Activated CD4-positive, alpha-beta T cell treated with anti-CD3 and anti-CD28 coated beads, Interleukin-2, Interleukin-6, amounts not matched to agents 100 ng/mL and 50 ng/mL, durations not matched to agents 16 hours and 8 hours (primary cell): Measurements from ENCODE around the gene PIAS2.
"Not testable (repeated sequence)": the region's sequence is repeated elsewhere in the genome, so short reads cannot be mapped to it uniquely, and the experiment has no call there.

Experiments
- DNase-seq: peaks from one replicate; pipeline ENCODE4 v3.0.0-alpha.2; 2020

PIAS2 gene

GRCh38 chr18:46917108-46917802 lies at the start of gene PIAS2, which contains the start of gene KATNAL2:
PIAS2 (minus strand) TSS chr18:46917507; CDS start chr18:46917345, 162 bp downstream.
KATNAL2 (plus strand) TSS chr18:46917602; CDS start chr18:46946873, 29,271 bp downstream.
- peak; percentile 87 for DNase-seq

DNA sequence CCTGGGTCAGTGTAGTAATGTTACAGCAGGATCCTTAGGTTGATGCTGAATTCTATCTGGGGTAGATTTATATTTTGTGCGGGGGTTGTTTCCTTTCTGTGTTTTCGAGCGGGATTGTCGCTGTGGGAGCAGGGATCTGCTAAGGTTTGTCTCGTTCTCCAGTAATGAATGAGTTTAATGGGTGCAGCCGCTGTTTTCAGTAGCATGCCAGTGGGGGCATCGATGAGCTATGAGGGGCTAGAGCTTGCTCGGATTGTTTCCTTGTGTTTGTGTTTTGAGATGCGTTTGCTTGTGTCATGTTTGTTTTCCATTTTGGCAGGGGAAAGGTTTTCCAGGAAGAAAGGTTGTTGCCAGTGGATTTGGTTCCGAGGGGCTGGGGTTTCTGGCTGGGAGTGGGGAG lies 49.0 kb upstream of the PIAS2 start:
- DNase-seq: not testable (repeated sequence)

DNA sequence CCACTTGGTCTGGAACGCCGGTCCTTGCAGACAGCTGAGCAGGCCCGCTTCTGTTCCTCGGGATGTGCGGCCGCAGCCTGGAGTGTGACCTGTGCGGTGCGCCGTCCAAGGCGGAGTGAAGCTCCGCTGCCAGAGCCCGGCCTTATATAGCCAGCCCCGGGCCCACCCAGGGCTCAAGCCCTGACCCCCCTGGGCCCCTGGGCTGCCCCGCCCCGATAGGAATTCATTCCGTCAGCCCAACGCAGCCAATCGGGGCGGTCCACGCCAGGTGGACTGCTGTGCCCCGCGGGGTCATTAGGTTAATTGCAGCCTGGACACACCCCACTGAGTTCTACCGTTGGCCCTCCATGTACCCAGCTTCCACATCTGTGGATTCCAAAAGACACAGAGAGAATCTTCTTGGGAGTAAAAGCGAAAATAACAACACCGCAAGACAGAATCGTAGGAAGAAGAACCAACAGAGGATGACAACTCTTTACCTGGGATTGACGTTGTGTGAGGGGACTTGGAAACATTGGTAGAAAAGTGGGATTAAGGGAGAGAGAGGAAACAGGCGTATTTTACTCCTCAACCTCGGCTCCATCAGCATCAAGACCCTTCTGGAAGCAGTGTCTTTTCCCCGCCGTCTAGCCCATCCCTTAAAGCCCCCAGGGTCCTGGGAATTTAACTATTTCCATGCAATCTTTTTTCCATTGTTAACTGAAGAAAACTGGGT lies 47.4 kb upstream of the PIAS2 start:
- not testable (repeated sequence) for DNase-seq

DNA sequence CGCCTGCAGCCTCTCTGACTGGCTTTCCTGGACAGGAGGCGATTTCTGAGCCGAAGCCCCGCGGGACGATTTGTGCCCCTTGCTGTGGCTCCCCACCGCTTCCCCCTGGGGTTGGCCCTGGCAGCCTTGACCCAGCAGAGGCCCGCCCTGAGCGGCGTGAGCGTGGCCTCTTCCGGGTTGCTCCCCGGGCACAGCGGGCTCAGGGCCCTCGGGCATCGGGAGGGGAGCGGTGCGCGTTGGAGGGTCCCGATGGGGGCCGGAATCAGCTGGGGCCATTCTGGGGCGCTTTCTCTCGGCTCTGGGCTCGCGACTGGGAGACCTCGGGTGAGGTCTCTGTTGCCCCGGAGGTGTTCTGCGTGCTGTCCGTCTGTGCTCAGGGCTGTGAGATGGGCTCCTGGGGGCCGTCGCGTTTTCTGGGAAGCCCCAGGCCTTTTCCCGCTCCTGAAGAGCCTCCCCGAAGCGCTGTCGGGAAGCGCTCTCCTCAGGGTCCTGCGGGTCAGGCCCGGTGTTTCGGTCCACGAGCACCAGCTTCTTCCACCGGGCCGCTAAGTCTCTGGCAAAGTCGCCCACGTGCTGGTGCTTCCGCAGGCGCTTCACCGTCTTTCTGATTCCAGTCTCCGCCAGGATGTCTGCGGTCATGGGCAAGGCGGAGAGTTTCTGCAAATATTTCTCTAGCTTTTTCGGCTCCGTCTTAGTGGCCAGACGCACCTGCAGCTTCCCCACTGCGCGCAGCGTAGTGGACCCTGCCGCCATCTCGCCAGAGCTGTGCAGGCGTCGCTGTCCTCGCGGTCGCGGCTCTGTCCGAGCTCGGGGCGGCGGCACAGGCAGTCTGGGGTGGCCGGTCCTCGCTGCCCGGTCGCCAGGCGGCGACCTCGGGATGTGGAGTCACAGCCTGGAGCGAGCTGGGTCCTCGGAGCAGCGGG lies 46.6 kb upstream of the PIAS2 start:
- DNase-seq: not testable (repeated sequence)

DNA sequence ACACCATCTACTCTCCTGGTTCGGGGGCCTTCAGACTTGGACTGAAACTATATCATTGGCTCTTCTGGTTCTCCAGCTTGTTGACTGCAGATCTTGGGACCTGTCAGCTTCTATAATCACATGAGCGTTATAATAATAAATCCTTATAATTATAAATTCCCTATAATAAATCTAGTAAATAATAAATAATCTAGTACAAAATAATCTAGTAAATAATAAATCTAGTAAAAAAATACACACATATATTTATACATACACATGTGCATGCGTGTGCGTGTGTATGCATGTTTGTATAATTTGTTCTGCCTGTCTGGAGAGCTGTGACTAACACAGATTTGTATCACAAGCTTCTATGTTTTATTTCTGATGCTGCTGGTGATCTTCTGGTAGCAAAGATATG lies 40.9 kb upstream of the PIAS2 start:
- no peak for DNase-seq

DNA sequence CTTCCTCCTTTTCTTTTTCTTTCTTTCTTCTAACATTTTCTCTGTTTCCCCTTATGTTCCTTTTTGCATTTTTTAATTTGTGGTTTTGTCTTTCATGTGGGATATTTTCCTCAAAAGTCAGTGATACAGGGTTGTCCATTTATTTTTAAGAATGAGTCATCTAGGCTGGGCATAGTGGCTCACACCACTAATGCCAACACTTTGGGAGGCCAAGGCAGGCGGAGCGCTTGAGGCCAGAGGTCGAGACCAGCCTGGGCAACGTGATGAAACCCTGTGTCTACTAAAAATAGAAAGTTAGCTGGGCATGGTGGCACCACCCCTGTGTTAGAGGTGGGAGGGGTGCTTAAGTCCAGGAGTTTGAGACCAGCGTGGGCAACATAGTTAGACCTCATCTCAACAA lies 35.9 kb upstream of the PIAS2 start:
- DNase-seq: no peak

- DNase-seq: peak; percentile 11
Observed at GRCh38 chr18:46950064-46950656, 32.9 kb upstream of the PIAS2 start.

GRCh38 chr18:46946656-46947282 lies 29.5 kb upstream of the PIAS2 start:
- peak; percentile 67 for DNase-seq

DNA sequence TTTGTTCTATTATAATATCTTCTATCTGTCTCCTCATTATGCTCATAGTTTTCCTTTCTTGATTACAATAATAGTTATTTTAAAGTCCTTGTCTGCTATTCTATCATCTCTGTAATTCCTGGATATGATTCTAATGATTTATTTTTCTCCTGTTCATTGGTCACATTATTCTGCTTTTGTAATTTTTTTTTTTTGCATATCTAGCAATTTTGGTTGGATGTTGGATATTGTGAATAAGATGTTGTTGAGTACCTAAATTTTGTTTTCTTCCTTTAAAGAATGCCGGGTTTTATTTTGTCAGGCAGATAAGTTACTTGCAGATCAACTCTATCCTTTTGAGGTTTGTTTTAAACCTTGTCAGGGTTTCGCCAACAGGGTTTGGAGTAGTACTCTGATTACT lies 25.3 kb upstream of the PIAS2 start:
- DNase-seq: no peak

DNA sequence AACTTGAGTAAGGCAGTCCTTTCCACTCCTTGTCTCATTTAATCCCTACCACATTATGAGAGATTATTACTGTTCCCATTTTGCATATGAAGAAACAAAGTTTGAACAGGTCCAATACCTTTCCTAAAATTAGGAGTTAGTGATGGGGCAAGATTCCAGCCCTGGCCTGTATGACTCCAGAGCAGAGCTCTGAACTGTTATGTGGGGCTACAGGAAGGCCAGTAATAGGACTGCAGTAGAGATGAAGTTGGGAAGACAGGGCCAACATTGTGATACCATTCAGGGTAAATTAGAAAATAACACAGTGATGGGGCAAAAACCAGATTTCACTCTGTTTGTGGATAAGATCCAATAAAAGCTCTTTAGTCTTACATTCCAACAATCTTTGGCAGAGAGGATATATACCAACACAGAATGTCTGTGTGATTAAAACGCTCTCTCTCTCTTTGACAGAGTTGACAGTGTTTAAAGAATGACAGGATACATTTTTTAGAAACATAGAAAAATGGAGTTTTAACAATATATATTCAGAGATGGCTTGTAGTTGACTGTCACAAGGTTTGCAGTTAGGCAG lies 22.8 kb upstream of the PIAS2 start:
- DNase-seq: no peak

- no peak for DNase-seq
Observed at GRCh38 chr18:46939337-46939963, 22.1 kb upstream of the PIAS2 start.

DNA sequence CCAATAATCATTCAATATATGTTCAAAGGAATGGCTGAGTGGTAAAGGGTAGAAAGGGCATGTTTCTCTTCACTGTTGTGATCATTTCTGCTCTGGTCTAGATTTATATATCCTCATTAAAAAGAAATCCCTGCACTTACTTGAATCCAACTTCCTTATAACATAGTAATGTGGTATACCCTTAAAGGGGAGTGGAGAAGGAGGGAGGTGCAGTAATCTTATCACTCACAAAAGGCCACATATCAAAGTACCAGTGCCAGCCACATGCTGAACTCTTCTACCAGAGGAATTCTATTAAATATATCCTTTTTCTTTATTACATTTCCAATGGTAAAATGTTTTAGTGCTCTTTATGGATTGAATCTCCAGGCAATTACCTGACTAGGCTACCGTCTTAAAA lies 3.3 kb upstream of the PIAS2 start:
- no peak for DNase-seq

- DNase-seq: no peak
Observed at GRCh38 chr18:46920067-46920466, 2.8 kb upstream of the PIAS2 start.

GRCh38 chr18:46917803-46918600 lies 695 bp upstream of the PIAS2 start:
- no peak for DNase-seq

DNA sequence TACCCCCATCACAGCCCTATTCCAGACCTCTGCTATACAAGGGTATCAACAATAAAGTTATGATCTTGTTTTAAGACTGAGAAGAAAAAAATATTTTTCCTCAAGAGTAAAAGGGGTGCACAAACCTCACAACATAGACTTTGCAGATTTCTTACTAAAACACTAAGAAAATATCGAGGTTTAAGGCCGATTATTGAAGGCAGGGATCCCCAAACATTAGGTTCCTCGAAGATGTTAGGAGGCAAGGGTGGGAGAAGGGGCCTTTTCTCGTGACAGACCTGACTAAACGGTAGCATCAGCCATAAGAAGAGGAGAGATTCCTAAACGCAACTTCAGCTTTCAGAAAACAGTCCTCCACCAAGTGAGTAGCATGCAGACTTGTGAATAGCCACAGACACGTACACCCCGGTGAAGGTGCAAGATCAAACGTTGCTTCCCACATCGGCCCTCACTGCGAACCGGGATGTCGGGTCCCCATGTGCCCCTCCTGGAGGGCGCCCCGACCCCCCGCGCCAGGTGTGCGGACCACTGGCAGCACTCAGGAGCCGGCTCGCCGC lies 678 bp downstream of the PIAS2 start:
- DNase-seq: peak; percentile 39

DNA sequence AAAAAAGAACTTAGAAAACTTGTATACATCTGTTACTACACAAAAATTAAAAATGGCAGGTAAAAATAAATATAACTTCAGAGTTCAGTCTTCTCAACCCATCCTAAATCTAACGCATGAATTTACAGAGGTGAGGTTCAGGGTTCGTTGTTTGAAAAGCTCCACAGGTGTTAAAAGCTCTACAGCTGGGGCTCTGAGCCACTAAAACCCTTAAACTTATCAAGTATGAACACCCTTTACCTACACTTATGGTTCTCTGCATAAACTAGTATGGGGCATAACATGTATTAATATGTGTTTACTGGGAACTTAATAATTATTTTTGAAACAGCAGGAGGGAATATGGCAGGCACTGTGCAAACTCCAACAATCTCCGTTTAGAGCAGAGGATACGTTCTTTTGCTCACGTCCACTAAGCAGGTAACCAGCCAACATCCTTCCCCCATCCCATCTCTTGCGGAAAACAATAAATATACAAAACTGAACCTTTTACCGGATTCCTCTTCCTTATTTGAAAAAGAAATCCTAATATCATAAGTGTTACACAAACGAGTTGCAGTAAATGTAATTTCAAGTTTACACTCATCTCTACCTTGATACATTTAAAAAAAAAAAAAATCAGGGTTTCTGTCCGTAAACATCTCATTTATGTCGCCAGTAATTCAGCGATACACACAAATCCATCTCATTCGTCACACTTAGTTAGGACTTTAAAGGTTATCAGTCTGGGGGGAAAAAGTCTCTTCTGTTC lies 1.3 kb downstream of the PIAS2 start:
- DNase-seq: no peak

DNA sequence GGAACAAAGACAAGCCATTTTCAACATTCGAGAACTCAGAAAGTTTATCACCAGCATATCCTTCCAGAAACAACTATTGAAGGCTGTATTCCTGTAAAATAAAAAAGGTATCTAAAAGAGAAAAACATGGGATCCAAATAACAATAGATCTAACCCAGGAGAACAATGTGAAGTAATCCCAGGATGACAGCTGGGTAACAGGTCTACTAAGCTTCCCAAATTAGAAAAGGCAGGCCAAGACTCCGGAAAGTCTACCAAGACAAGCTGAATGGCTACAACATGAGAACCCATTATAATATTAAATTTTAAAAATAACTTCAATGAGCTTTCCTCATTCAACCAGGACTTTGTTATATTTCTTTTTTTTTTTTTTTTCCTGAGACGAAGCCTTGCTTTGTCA lies 6.5 kb downstream of the PIAS2 start:
- DNase-seq: no peak

DNA sequence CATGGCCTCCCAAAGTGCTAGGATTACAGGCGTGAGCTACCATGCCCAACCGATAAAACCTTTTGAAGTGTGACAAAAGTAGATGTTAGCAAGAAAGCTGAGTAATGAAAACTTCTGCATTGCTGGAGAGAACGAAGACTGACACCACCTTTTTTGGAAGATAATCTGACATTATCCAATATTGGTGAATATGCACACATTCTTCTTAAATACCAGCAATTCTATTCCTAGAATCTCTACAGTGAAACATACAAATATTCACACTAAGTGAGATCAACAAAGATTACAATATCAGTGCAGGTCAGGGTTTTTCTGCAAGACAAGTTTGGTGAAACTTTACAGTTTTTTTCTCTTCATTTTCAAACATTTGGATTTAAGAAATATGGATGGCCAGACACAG lies 7.8 kb downstream of the PIAS2 start:
- DNase-seq: no peak

DNA sequence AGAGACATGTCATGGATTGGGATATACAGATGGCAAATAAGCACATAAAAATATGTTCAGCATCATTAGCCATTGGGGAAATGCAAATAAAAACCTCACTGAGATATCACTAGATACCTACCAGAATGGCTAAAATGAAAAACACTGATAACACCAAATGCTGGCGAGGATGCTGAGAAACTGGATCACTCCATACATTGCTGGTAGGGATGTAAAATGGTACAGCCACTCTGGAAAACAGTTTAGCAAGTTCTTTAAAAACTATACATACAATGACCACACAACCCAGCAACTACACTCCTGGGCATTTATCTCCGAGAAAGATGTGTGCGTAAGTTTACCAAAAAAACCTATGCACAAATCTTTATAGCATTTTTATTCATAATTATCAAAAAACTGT lies 13.9 kb downstream of the PIAS2 start:
- no peak for DNase-seq
